ENCODE results near the gene PRKCE.

- no peak for TF ChIP-seq CTCF (conservative IDR thresholded peaks at IDR 0.05; ENCODE audit: low read length)
- no peak for TF ChIP-seq EZH2phosphoT487 (IDR thresholded peaks at IDR 0.05; ENCODE audit: borderline replicate concordance, low read depth, low read length)
These were observed 529.8 kb downstream of the PRKCE start for GRCh38 chr2:46181306-46181705.

Data from OCI-LY7 (cell line).